Panc1 (cell line): Measurements from ENCODE around the gene DNAJA3. TPM values are rescaled to one million over a fixed set of nuclear protein-coding genes. Genes with fewer than 3 reads are reported as not detected.
A peak's percentile ranks its signal among the peaks of the same experiment; 100 is the strongest.

Experiments
- ATAC-seq: fragments of 200-7000 bp; cut with Tn5 transposase; 2 replicates; pipeline ENCODE4 v1.9.1; 2020; ENCODE audit warnings: mild to moderate bottlenecking, moderate library complexity
- BruUV-seq: library from RNA; stranded (reverse); fragments of 400-500 nt; replicated peaks from 2 replicates; lab custom pipeline; 2021; lab: Mats Ljungman, UMichigan
- CTCF ChIA-PET: fragments of 300-600 bp; sonication (Branson Sonifier 250); formaldehyde crosslinking; loops from one replicate; lab custom pipeline; 2022; ENCODE audit warnings: antibody characterized with exemption; lab: Charles Lee
- POLR2A ChIA-PET: fragments of 300-600 bp; sonication (Branson Sonifier 250); formaldehyde crosslinking; loops from one replicate; lab custom pipeline; 2022; ENCODE audit warnings: antibody characterized with exemption; lab: Charles Lee
- DNase-seq: peaks from one replicate; pipeline ENCODE4 v3.0.0-alpha.2; 2010; ENCODE audit warnings: low read depth, low spot score
- H3K27ac ChIP-seq: 2 replicates; pipeline ENCODE4 v1.5.1; 2011; ENCODE audit warnings: mild to moderate bottlenecking, low read length, inconsistent platforms
- H3K27me3 ChIP-seq: fragments of 200-500 bp; sonication (Bioruptor generic); 2 replicates; pipeline ENCODE4 v1.6.0; 2014; ENCODE audit warnings: low read length, inconsistent platforms; ENCODE audit not compliant: control insufficient read depth, insufficient read depth
- H3K36me3 ChIP-seq: fragments of 200-500 bp; sonication (Bioruptor generic); 2 replicates; pipeline ENCODE4 v1.5.1; 2014; ENCODE audit warnings: inconsistent platforms, mild to moderate bottlenecking, low read length, moderate library complexity; ENCODE audit not compliant: control insufficient read depth, insufficient read depth
- H3K4me1 ChIP-seq: 2 replicates; pipeline ENCODE4 v1.5.1; 2011; ENCODE audit warnings: inconsistent platforms, mild to moderate bottlenecking, low read length, moderate library complexity; ENCODE audit not compliant: control insufficient read depth, insufficient read depth
- H3K4me3 ChIP-seq, 2 experiments: 2 replicates each; pipeline ENCODE4 v1.5.1; 2011 to 2012; ENCODE audit warnings: low read depth in 2 of 2, low read length in 2 of 2, mild to moderate bottlenecking in 2 of 2, inconsistent platforms in 1 of 2, moderate library complexity in 1 of 2
- H3K9me3 ChIP-seq: fragments of 200-500 bp; sonication (Bioruptor generic); 2 replicates; pipeline ENCODE4 v1.5.1; 2014; ENCODE audit warnings: low read depth, mild to moderate bottlenecking, inconsistent platforms, low read length, moderate library complexity; ENCODE audit not compliant: control insufficient read depth, insufficient read depth
- CTCF ChIP-seq: fragments of 450-650 bp; IDR thresholded peaks from 2 replicates; pipeline ENCODE4 v1.5.1; 2017; ENCODE audit warnings: mild to moderate bottlenecking
- POLR2AphosphoS5 ChIP-seq: IDR thresholded peaks from 2 replicates; pipeline ENCODE4 v1.6.1; 2012; ENCODE audit warnings: mild to moderate bottlenecking, low read depth, low read length, moderate library complexity
- REST ChIP-seq, 2 experiments: IDR thresholded peaks; 2 replicates each; pipeline ENCODE4 v1.6.1; 2011 to 2012; ENCODE audit warnings: low read depth in 2 of 2, control low read depth in 1 of 2, low read length in 1 of 2, mild to moderate bottlenecking in 1 of 2, moderate library complexity in 1 of 2; ENCODE audit not compliant: insufficient read depth in 1 of 2
- SIN3A ChIP-seq: IDR thresholded peaks from 2 replicates; pipeline ENCODE4 v1.6.1; 2012; ENCODE audit warnings: low read depth, mild to moderate bottlenecking, low read length, moderate library complexity, borderline replicate concordance; ENCODE audit not compliant: insufficient read depth
- TCF7L2 ChIP-seq: IDR thresholded peaks from 2 replicates; pipeline ENCODE4 v1.6.1; 2011; ENCODE audit warnings: mild to moderate bottlenecking, low read depth, low read length, inconsistent platforms
- in situ Hi-C: cut with HindIII; loops from 2 replicates; pipeline ENCODE4 v1.10.0; 2016; ENCODE audit warnings: low sequenced_read_pairs, low pct_unique_long_range_greater_than_20kb
- intact Hi-C: fragments of 100-400 bp; cut with micrococcal nuclease; formaldehyde crosslinking; loops from one replicate; pipeline ENCODE4 v1.10.0; 2022; ENCODE audit not compliant: unreplicated experiment
- total RNA-seq: library from RNA; stranded (reverse); gene quantifications from one replicate; pipeline ENCODE4 v1.2.1, GENCODE V29; 2021; ENCODE audit not compliant: unreplicated experiment

The DNAJA3 gene
- total RNA-seq, 1 experiment from 2014 or later, result 68.7 TPM

- TF ChIP-seq REST (IDR thresholded peaks at IDR 0.05; ENCODE audit: insufficient read depth in 1 of 2, low read depth in 2 of 2, low read length in 1 of 2) (no peak), CTCF (no peak), SIN3A (no peak), TCF7L2 (no peak), POLR2AphosphoS5 (no peak)
- Histone ChIP-seq H3K4me1 (no peaks in the 10 kb centered on the region), H3K4me3 (no peak overlapping the region), H3K9me3 (no peaks in the 10 kb centered on the region), H3K27ac (no peak overlapping the region), H3K27me3 (no peaks in the 10 kb centered on the region), H3K36me3 (no peaks in the 10 kb centered on the region)
- in situ Hi-C loops (no loop called here), intact Hi-C loops (no loop called here)
- ChIA-PET CTCF (no interaction called here), POLR2A (interaction anchor here (0.6 kb wide), 2 partner anchors 19 to 385 kb away, joined by 3 to 4 read pairs; no protein-coding TSS in a partner anchor)
- no TSS peak for BruUV-seq
- DNase-seq, result no peak
- no peak for ATAC-seq
Observed at GRCh38 chr16:4488499-4488967, 62.9 kb downstream of the DNAJA3 start.

GRCh38 chr16:4489030-4489429 lies 63.4 kb downstream of the DNAJA3 start:
- Histone ChIP-seq H3K9me3 (no peaks in the 10 kb centered on the region), H3K4me3 (no peak overlapping the region), H3K4me1 (no peaks in the 10 kb centered on the region), H3K27ac (no peak overlapping the region), H3K27me3 (no peaks in the 10 kb centered on the region), H3K36me3 (no peaks in the 10 kb centered on the region)
- ChIA-PET POLR2A (no interaction called here), CTCF (no interaction called here)
- in situ Hi-C loops (no loop called here), intact Hi-C loops (no loop called here)
- BruUV-seq, result TSS peak; percentile 25
- ATAC-seq (peak; percentile 47; the same call in 1 of the 2 replicates), DNase-seq (no peak)
- no peak for TF ChIP-seq SIN3A
- TF ChIP-seq POLR2AphosphoS5, result no peak
- no peak for TF ChIP-seq TCF7L2
- TF ChIP-seq CTCF, result no peak
- TF ChIP-seq REST (IDR thresholded peaks at IDR 0.05; ENCODE audit: insufficient read depth in 1 of 2, low read depth in 2 of 2, low read length in 1 of 2), result no peak
